Measurements from ENCODE around the gene PPOX. TPM values are rescaled to one million over a fixed set of nuclear protein-coding genes. Genes with fewer than 3 reads are reported as not detected.

Gene PPOX
- total RNA-seq, 1 experiment from 2014 or later = 24.2 TPM

GRCh38 chr1:161193561-161194235, 27.5 kb downstream of the PPOX start:
- no TSS peak for BruUV-seq (replicated peaks)
- no peak overlapping the region for H3K9ac ChIP-seq (ENCODE audit: low read length)
- H3K79me2 ChIP-seq (ENCODE audit: insufficient read depth, low read length) = no peaks in the 10 kb centered on the region
- no peak for ATAC-seq
- H3K9me2 ChIP-seq (ENCODE audit: insufficient read depth) = no peaks in the 10 kb centered on the region
- H2AFZ ChIP-seq (ENCODE audit: low read depth, low read length, poor library complexity, severe bottlenecking) = no peak overlapping the region
- RAD21 ChIA-PET (ENCODE audit: low non-redundant PET in 1 of 2, low total read pairs in 2 of 2, uncharacterized antibody in 2 of 2, unreplicated experiment in 2 of 2) = no interaction called here
- intact Hi-C loops (cut with micrococcal nuclease) = no loop called here
- TF ChIP-seq CBX3 (IDR thresholded peaks at IDR 0.05; ENCODE audit: low read depth) (no peak), CTCF (IDR thresholded peaks at IDR 0.05 in 2 of 3, conservative IDR thresholded peaks at IDR 0.05 in 1 of 3; ENCODE audit: borderline replicate concordance in 1 of 3, insufficient read depth in 1 of 3, low read depth in 2 of 3, low read length in 2 of 3) (0 out of 6 replicates have a peak, but pooled peaks of 1 of the 3 experiments have one; percentile 2)
- POLR2A ChIA-PET = interaction anchor here (0.6 to 2.2 kb wide), 2 partner anchors 9 to 13 kb away, joined by 3 to 9 read pairs; partner anchors contain the start of gene NDUFS2
- no peak overlapping the region for H3K4me2 ChIP-seq (ENCODE audit: low read length)
- no peak for DNase-seq (ENCODE audit: low read depth, low spot score)
- H3K4me3 ChIP-seq (replicated peaks in 1 of 2; ENCODE audit: low read depth in 1 of 2, low read length in 2 of 2) = no peak overlapping the region
- CTCF ChIA-PET = interaction anchor here (0.6 to 1.6 kb wide), 2 partner anchors 32 to 188 kb away, joined by 3 to 7 read pairs; partner anchors contain the start of gene TOMM40L
- H3K9me3 ChIP-seq (ENCODE audit: control insufficient read depth in 1 of 2, insufficient read depth in 1 of 2, low read depth in 1 of 2, low read length in 2 of 2) = no peaks in the 10 kb centered on the region
- peaks cover 4 to 12% of the 10 kb centered on the region in 2 experiments; a peak in 2 of 4 replicates for H3K4me1 ChIP-seq (ENCODE audit: control insufficient read depth in 1 of 2, insufficient read depth in 2 of 2, low read length in 2 of 2)
- H3K36me3 ChIP-seq (ENCODE audit: control insufficient read depth in 1 of 2, insufficient read depth in 2 of 2, low read length in 2 of 2) = no peaks in the 10 kb centered on the region
- no peaks in the 10 kb centered on the region for H4K20me1 ChIP-seq (ENCODE audit: insufficient read depth)
- no peaks in the 10 kb centered on the region for H3K27me3 ChIP-seq (ENCODE audit: insufficient read depth, low read length)
- no peak overlapping the region for H3K27ac ChIP-seq (ENCODE audit: low read depth, low read length)

- H3K4me3 ChIP-seq (replicated peaks in 1 of 2; ENCODE audit: low read depth in 1 of 2, low read length in 2 of 2) = no peak overlapping the region
- no TSS peak for BruUV-seq (replicated peaks)
- no peaks in the 10 kb centered on the region for H3K36me3 ChIP-seq (ENCODE audit: control insufficient read depth in 1 of 2, insufficient read depth in 2 of 2, low read length in 2 of 2)
- DNase-seq (ENCODE audit: low read depth, low spot score) (no peak), ATAC-seq (no peak)
- H3K27me3 ChIP-seq (ENCODE audit: insufficient read depth, low read length) = no peaks in the 10 kb centered on the region
- no peaks in the 10 kb centered on the region for H3K79me2 ChIP-seq (ENCODE audit: insufficient read depth, low read length)
- H3K9me3 ChIP-seq (ENCODE audit: control insufficient read depth in 1 of 2, insufficient read depth in 1 of 2, low read depth in 1 of 2, low read length in 2 of 2) = no peaks in the 10 kb centered on the region
- H3K9me2 ChIP-seq (ENCODE audit: insufficient read depth) = no peaks in the 10 kb centered on the region
- intact Hi-C loops (cut with micrococcal nuclease) = no loop called here
- ChIA-PET RAD21 (ENCODE audit: low non-redundant PET in 1 of 2, low total read pairs in 2 of 2, uncharacterized antibody in 2 of 2, unreplicated experiment in 2 of 2) (no interaction called here), POLR2A (no interaction called here), CTCF (interaction anchor here (0.6 to 1.6 kb wide), 2 partner anchors 30 to 201 kb away, joined by 3 to 7 read pairs; partner anchors contain the start of gene TOMM40L)
- no peak overlapping the region for H3K27ac ChIP-seq (ENCODE audit: low read depth, low read length)
- no peak overlapping the region for H3K4me2 ChIP-seq (ENCODE audit: low read length)
- peaks cover 4 to 15% of the 10 kb centered on the region in 2 experiments; a peak in 2 of 4 replicates for H3K4me1 ChIP-seq (ENCODE audit: control insufficient read depth in 1 of 2, insufficient read depth in 2 of 2, low read length in 2 of 2)
- TF ChIP-seq JUND (IDR thresholded peaks at IDR 0.05) = no peak
- no peak overlapping the region for H3K9ac ChIP-seq (ENCODE audit: low read length)
- H2AFZ ChIP-seq (ENCODE audit: low read depth, low read length, poor library complexity, severe bottlenecking) = no peak overlapping the region
- no peaks in the 10 kb centered on the region for H4K20me1 ChIP-seq (ENCODE audit: insufficient read depth)
These were observed 28.9 kb downstream of the PPOX start for GRCh38 chr1:161195171-161195570.
